DOHH2 (cell line): Measurements from ENCODE around the gene TRPM3.

Experiments used
- CTCF ChIP-seq: fragments of 200-600 bp; sonication (generic); IDR thresholded peaks from one replicate; pipeline ENCODE4 v1.5.1; 2014; ENCODE audit warnings: antibody characterized with exemption, mild to moderate bottlenecking, low read depth, low read length; ENCODE audit not compliant: poor library complexity, severe bottlenecking
- EZH2phosphoT487 ChIP-seq: fragments of 200-600 bp; sonication (generic); IDR thresholded peaks from 2 replicates; pipeline ENCODE4 v1.6.1; 2017; ENCODE audit warnings: borderline replicate concordance, mild to moderate bottlenecking, antibody characterized with exemption, low read length, moderate library complexity, mixed read lengths

- TF ChIP-seq CTCF (no peak), EZH2phosphoT487 (no peak)
Measured at GRCh38 chr9:70951749-70952727, 169.4 kb downstream of the TRPM3 start.
